ENCODE results near the gene APOBEC3F.

Gene APOBEC3F

GRCh38 chr22:39094717-39095389 is 54.2 kb downstream of the APOBEC3F start:
- DNase-seq = no peak

- no peak for DNase-seq
Observed at GRCh38 chr22:39095971-39096370, 55.3 kb downstream of the APOBEC3F start.

- DNase-seq = peak; percentile 37 to 57
Observed at GRCh38 chr22:39097098-39098020, 56.7 kb downstream of the APOBEC3F start, which contains the start of gene APOBEC3H. APOBEC3H (plus strand) TSS chr22:39097244; CDS start chr22:39100279, 3,035 bp downstream.

- DNase-seq = no peak
Observed at GRCh38 chr22:39098026-39098425, 57.4 kb downstream of the APOBEC3F start.

- DNase-seq = no peak
Observed at GRCh38 chr22:39098576-39098975, 57.9 kb downstream of the APOBEC3F start.

GRCh38 chr22:39101226-39101625 is 60.6 kb downstream of the APOBEC3F start:
- DNase-seq = no peak

- DNase-seq = no peak
Observed at GRCh38 chr22:39103431-39103830, 62.8 kb downstream of the APOBEC3F start.

Measured in activated CD4-positive, alpha-beta T cell treated with anti-CD3 and anti-CD28 coated beads, Interleukin-2, amount 50 U/mL, for 48 hours (primary cell).